HEK293T (cell line): ENCODE measurements around the gene TPPP2.

ENCODE experiments used
- CTCF ChIA-PET: fragments of 350-600 bp; formaldehyde crosslinking; extraction: SDS; loops from one replicate; lab custom pipeline; 2021; ENCODE audit warnings: antibody characterized with exemption, inconsistent platforms; lab: Yijun Ruan, JAX
- POLR2A ChIA-PET: fragments of 350-600 bp; formaldehyde crosslinking; extraction: SDS; loops from one replicate; lab custom pipeline; 2020; ENCODE audit warnings: antibody characterized with exemption, inconsistent platforms; lab: Yijun Ruan, JAX
- DNase-seq: peaks from one replicate; pipeline ENCODE4 v3.0.0; 2012; ENCODE audit warnings: mixed read lengths; ENCODE audit errors: extremely low spot score
- ARNT ChIP-seq: fragments of 450-650 bp; IDR thresholded peaks from 2 replicates; pipeline ENCODE4 v1.6.1; 2017; ENCODE audit warnings: mild to moderate bottlenecking
- BHLHE40 ChIP-seq: fragments of 450-650 bp; IDR thresholded peaks from 2 replicates; pipeline ENCODE4 v1.6.1; 2016; ENCODE audit warnings: mild to moderate bottlenecking, moderate library complexity, borderline replicate concordance
- CTBP1 ChIP-seq: fragments of 450-650 bp; IDR thresholded peaks from 2 replicates; pipeline ENCODE4 v1.6.1; 2016; ENCODE audit warnings: borderline replicate concordance
- ELF4 ChIP-seq: fragments of 450-650 bp; IDR thresholded peaks from 2 replicates; pipeline ENCODE4 v1.6.1; 2017; ENCODE audit warnings: antibody characterized with exemption
- FOXA1 ChIP-seq: fragments of 450-650 bp; IDR thresholded peaks from 2 replicates; pipeline ENCODE4 v1.6.1; 2016; ENCODE audit warnings: mild to moderate bottlenecking
- FOXK2 ChIP-seq: fragments of 450-650 bp; IDR thresholded peaks from 2 replicates; pipeline ENCODE4 v1.6.1; 2016; ENCODE audit warnings: mild to moderate bottlenecking
- FOXM1 ChIP-seq: fragments of 450-650 bp; IDR thresholded peaks from 2 replicates; pipeline ENCODE4 v1.6.1; 2017; ENCODE audit warnings: mild to moderate bottlenecking, borderline replicate concordance
- HDGF ChIP-seq: fragments of 450-650 bp; IDR thresholded peaks from 2 replicates; pipeline ENCODE4 v1.6.1; 2017; ENCODE audit warnings: antibody characterized with exemption, borderline replicate concordance
- L3MBTL2 ChIP-seq: fragments of 450-650 bp; conservative IDR thresholded peaks from 2 replicates; pipeline ENCODE4 v1.6.1; 2016; ENCODE audit warnings: mild to moderate bottlenecking
- LEF1 ChIP-seq: fragments of 450-650 bp; IDR thresholded peaks from 2 replicates; pipeline ENCODE4 v1.6.1; 2017; ENCODE audit warnings: mild to moderate bottlenecking, borderline replicate concordance
- NFRKB ChIP-seq: fragments of 450-650 bp; IDR thresholded peaks from 2 replicates; pipeline ENCODE4 v1.6.1; 2016; ENCODE audit warnings: mild to moderate bottlenecking, moderate library complexity
- PKNOX1 ChIP-seq: fragments of 450-650 bp; IDR thresholded peaks from 2 replicates; pipeline ENCODE4 v1.6.1; 2016
- SP1 ChIP-seq: fragments of 450-650 bp; IDR thresholded peaks from 2 replicates; pipeline ENCODE4 v1.6.1; 2017
- SUZ12 ChIP-seq: fragments of 450-650 bp; IDR thresholded peaks from 2 replicates; pipeline ENCODE4 v1.6.1; 2016; ENCODE audit warnings: mild to moderate bottlenecking
- TARDBP ChIP-seq: fragments of 450-650 bp; IDR thresholded peaks from 2 replicates; pipeline ENCODE4 v1.6.1; 2016
- ZNF384 ChIP-seq: fragments of 450-650 bp; IDR thresholded peaks from 2 replicates; pipeline ENCODE4 v1.6.1; 2016

Gene TPPP2

GRCh38 chr14:21072031-21072473, 42.0 kb downstream of the TPPP2 start:
- CTCF ChIA-PET = interaction anchor here (0.5 to 3.0 kb wide), 10 partner anchors 15 to 1801 kb away, joined by 3 to 42 read pairs (median 8); no protein-coding TSS in a partner anchor
- DNase-seq = no peak
- POLR2A ChIA-PET = interaction anchor here (0.9 to 3.7 kb wide), 14 partner anchors 9 to 74 kb away, joined by 3 to 72 read pairs (median 8); partner anchors contain the start of genes NDRG2, TMEM253 and ZNF219
- TF ChIP-seq PKNOX1 = no peak
- TF ChIP-seq L3MBTL2 = no peak
- TF ChIP-seq FOXM1 = no peak
- no peak for TF ChIP-seq FOXA1
- TF ChIP-seq ELF4 = no peak
- TF ChIP-seq BHLHE40 = no peak
- TF ChIP-seq CTBP1 = no peak
- TF ChIP-seq HDGF = no peak
- no peak for TF ChIP-seq ARNT
- TF ChIP-seq NFRKB = no peak
- TF ChIP-seq FOXK2 = no peak
- no peak for TF ChIP-seq SP1
- no peak for TF ChIP-seq ZNF384
- no peak for TF ChIP-seq SUZ12
- TF ChIP-seq LEF1 = no peak
- TF ChIP-seq TARDBP = no peak

- TF ChIP-seq CTBP1 (no peak), TARDBP (no peak)
- ChIA-PET CTCF (interaction anchor here (0.5 to 3.0 kb wide), 4 partner anchors 17 to 1801 kb away, joined by 4 to 42 read pairs (median 16); no protein-coding TSS in a partner anchor), POLR2A (interaction anchor here (0.9 to 3.7 kb wide), 5 partner anchors 9 to 48 kb away, joined by 3 to 72 read pairs (median 27); partner anchors contain the start of genes NDRG2 and TMEM253)
- no peak for DNase-seq
These were observed 42.8 kb downstream of the TPPP2 start for GRCh38 chr14:21072781-21073339.

GRCh38 chr14:21073921-21074320, 43.9 kb downstream of the TPPP2 start:
- TF ChIP-seq L3MBTL2 (no peak), NFRKB (no peak), ARNT (no peak), HDGF (no peak), TARDBP (no peak), FOXK2 (no peak), SP1 (no peak), FOXA1 (no peak), ELF4 (no peak)
- DNase-seq = no peak
- ChIA-PET POLR2A (interaction anchor here (1.1 kb wide), 1 partner anchor 23 kb away, joined by 3 read pairs; no protein-coding TSS in a partner anchor), CTCF (interaction anchor here (1.2 to 1.5 kb wide), 2 partner anchors 19 kb away, joined by 6 read pairs; no protein-coding TSS in a partner anchor)

- ChIA-PET CTCF (interaction anchor here (1.5 kb wide), 1 partner anchor 18 kb away, joined by 6 read pairs; no protein-coding TSS in a partner anchor), POLR2A (interaction anchor here (1.1 kb wide), 1 partner anchor 23 kb away, joined by 3 read pairs; no protein-coding TSS in a partner anchor)
- TF ChIP-seq TARDBP = no peak
- no peak for TF ChIP-seq HDGF
- TF ChIP-seq L3MBTL2 = no peak
- no peak for TF ChIP-seq ZNF384
- TF ChIP-seq BHLHE40 = no peak
- no peak for TF ChIP-seq ELF4
- no peak for DNase-seq
These were observed 44.6 kb downstream of the TPPP2 start for GRCh38 chr14:21074398-21075272.

- no peak for DNase-seq
- TF ChIP-seq HDGF = no peak
- no peak for TF ChIP-seq ARNT
- TF ChIP-seq ELF4 = no peak
- no peak for TF ChIP-seq FOXM1
- TF ChIP-seq FOXK2 = no peak
- no peak for TF ChIP-seq TARDBP
- no peak for TF ChIP-seq NFRKB
- TF ChIP-seq BHLHE40 = no peak
- TF ChIP-seq LEF1 = no peak
- no peak for TF ChIP-seq PKNOX1
- TF ChIP-seq SUZ12 = no peak
- no peak for TF ChIP-seq CTBP1
- no peak for TF ChIP-seq SP1
- TF ChIP-seq ZNF384 = no peak
- no peak for TF ChIP-seq L3MBTL2
- TF ChIP-seq FOXA1 = no peak
- ChIA-PET CTCF (no interaction called here), POLR2A (no interaction called here)
These were observed 45.9 kb downstream of the TPPP2 start for GRCh38 chr14:21075719-21076437.
